Measurements from ENCODE around the gene IL16. TPM values are rescaled to one million over a fixed set of nuclear protein-coding genes. Genes with fewer than 3 reads are reported as not detected.

Gene IL16
- total RNA-seq, 6 experiments from 2014 or later: 2.0 to 6.8 (median 3.2) TPM

GRCh38 chr15:81213982-81214381 is 17.3 kb downstream of the IL16 start:
- no peak for DNase-seq
- no peaks in the 10 kb centered on the region for H3K4me1 ChIP-seq
- H3K27ac ChIP-seq: no peak overlapping the region
- no peaks in the 10 kb centered on the region for H3K27me3 ChIP-seq
- no peak for ATAC-seq
- H3K36me3 ChIP-seq: no peaks in the 10 kb centered on the region
- intact Hi-C loops (cut with DNase I): no loop called here
- no peak overlapping the region for H3K4me3 ChIP-seq
- no peaks in the 10 kb centered on the region for H3K9me3 ChIP-seq
- TF ChIP-seq, protein P1, sequence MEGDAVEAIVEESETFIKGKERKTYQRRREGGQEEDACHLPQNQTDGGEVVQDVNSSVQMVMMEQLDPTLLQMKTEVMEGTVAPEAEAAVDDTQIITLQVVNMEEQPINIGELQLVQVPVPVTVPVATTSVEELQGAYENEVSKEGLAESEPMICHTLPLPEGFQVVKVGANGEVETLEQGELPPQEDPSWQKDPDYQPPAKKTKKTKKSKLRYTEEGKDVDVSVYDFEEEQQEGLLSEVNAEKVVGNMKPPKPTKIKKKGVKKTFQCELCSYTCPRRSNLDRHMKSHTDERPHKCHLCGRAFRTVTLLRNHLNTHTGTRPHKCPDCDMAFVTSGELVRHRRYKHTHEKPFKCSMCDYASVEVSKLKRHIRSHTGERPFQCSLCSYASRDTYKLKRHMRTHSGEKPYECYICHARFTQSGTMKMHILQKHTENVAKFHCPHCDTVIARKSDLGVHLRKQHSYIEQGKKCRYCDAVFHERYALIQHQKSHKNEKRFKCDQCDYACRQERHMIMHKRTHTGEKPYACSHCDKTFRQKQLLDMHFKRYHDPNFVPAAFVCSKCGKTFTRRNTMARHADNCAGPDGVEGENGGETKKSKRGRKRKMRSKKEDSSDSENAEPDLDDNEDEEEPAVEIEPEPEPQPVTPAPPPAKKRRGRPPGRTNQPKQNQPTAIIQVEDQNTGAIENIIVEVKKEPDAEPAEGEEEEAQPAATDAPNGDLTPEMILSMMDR (IDR thresholded peaks at IDR 0.05): no peak
- TF ChIP-seq POLR2A (IDR thresholded peaks at IDR 0.05): no peak

DNA sequence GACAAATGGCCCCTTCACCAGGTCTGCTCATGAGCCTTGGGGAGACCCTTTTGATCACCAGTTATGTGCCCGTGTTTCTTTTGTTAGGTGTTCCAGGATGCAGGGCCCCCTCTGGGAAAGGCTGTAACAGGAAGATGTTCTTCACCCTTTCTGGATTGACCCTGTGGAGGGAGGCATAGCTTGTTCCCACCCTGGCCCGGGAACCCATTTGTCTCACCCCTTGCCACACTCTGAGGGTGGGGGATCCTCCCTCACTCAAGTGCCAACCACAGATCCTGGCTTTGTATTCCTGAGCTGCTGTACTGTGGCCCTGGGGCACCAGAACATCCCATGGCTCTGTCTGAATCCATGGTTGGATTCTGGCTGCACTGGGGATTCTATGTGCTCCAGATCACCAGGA is 18.9 kb downstream of the IL16 start:
- H3K4me1 ChIP-seq: no peaks in the 10 kb centered on the region
- no peak for TF ChIP-seq POLR2A (IDR thresholded peaks at IDR 0.05)
- TF ChIP-seq, protein P1 (IDR thresholded peaks at IDR 0.05): no peak
- ATAC-seq (no peak), DNase-seq (no peak)
- H3K9me3 ChIP-seq: no peaks in the 10 kb centered on the region
- WGBS (ENCODE audit: insufficient coverage, low coverage, low lambda C conversion rate, missing lambda C conversion rate): 67% methylated on average over 2 of the region's 2 CpGs
- intact Hi-C loops (cut with DNase I): no loop called here
- H3K4me3 ChIP-seq: no peak overlapping the region
- no peaks in the 10 kb centered on the region for H3K27me3 ChIP-seq
- no peaks in the 10 kb centered on the region for H3K36me3 ChIP-seq
- no peak overlapping the region for H3K27ac ChIP-seq

- Histone ChIP-seq H3K4me3 (no peak overlapping the region), H3K36me3 (no peaks in the 10 kb centered on the region), H3K27me3 (no peaks in the 10 kb centered on the region), H3K9me3 (no peaks in the 10 kb centered on the region), H3K27ac (no peak overlapping the region), H3K4me1 (no peaks in the 10 kb centered on the region)
- TF ChIP-seq, protein P1 (IDR thresholded peaks at IDR 0.05): no peak
- TF ChIP-seq POLR2A (IDR thresholded peaks at IDR 0.05): no peak
- ATAC-seq (no peak), DNase-seq (no peak)
- WGBS (ENCODE audit: insufficient coverage, low coverage, low lambda C conversion rate, missing lambda C conversion rate): no CpG with 5 or more reads among the region's 2 CpGs
- intact Hi-C loops (cut with DNase I): no loop called here
Observed at GRCh38 chr15:81215983-81216382, 19.3 kb downstream of the IL16 start.

DNA sequence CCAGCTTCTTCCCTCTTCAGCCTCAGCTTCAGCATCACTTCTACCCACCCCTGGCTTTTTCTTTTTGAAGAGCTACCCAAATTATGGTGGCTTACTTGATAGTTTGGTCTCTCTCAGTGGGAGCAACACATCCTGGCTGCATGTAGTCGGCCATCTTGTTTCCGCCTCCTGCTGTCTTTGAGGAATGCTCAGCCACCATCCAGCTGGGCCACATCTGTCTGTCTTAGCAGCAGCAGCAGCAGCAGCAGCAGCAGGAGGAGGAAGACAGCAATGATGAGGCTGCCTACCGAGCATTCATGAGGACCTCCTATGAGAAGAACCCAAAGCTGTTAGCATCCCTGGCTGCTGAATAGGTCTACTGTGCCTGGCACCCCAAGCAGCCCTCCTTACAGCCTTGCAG is 19.7 kb downstream of the IL16 start:
- H3K4me3 ChIP-seq: no peak overlapping the region
- H3K27me3 ChIP-seq: no peaks in the 10 kb centered on the region
- ATAC-seq: no peak
- 58% methylated on average over 2 of the region's 3 CpGs for WGBS (ENCODE audit: insufficient coverage, low coverage, low lambda C conversion rate, missing lambda C conversion rate)
- no peak overlapping the region for H3K27ac ChIP-seq
- intact Hi-C loops (cut with DNase I): no loop called here
- no peaks in the 10 kb centered on the region for H3K36me3 ChIP-seq
- no peak for TF ChIP-seq POLR2A (IDR thresholded peaks at IDR 0.05)
- TF ChIP-seq, protein P1 (IDR thresholded peaks at IDR 0.05): no peak
- no peaks in the 10 kb centered on the region for H3K9me3 ChIP-seq
- H3K4me1 ChIP-seq: no peaks in the 10 kb centered on the region
- no peak for DNase-seq

DNA sequence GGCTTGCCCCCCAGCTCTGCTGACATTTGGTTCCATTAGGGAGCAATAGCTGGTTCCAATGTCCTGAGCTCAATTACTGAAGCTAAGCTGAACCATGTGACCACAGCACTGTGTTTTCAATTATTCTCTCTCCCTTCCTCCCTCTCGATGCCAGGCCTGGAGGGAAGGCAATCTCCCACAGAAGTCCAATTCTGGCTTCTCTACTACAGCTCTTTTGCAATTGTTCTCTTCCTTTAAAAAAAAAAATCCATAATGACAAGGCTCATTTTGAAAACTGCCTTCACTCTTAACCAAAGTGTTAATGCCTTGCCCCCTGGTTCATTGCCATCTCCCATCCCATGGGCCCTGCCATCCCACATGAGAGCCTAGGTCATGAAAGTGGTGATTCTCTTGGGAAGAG is 24.8 kb downstream of the IL16 start:
- Histone ChIP-seq H3K27ac (no peak overlapping the region), H3K36me3 (no peaks in the 10 kb centered on the region), H3K27me3 (no peaks in the 10 kb centered on the region), H3K4me3 (no peak overlapping the region), H3K4me1 (no peaks in the 10 kb centered on the region), H3K9me3 (no peaks in the 10 kb centered on the region)
- intact Hi-C loops (cut with DNase I): no loop called here
- 60% methylated on average over 1 of the region's 1 CpG for WGBS (ENCODE audit: insufficient coverage, low coverage, low lambda C conversion rate, missing lambda C conversion rate)
- ATAC-seq: no peak
- TF ChIP-seq POLR2A (IDR thresholded peaks at IDR 0.05): no peak
- TF ChIP-seq, protein P1 (IDR thresholded peaks at IDR 0.05): no peak
- DNase-seq: no peak
